DMS79 treated with DMSO at 0.1 percent for 48 hours (cell line): ENCODE data around the gene BRF1.

ENCODE experiments used
- DNase-seq: peaks from one replicate; lab custom pipeline; 2025; lab: John Stamatoyannopoulos, UW

Gene BRF1

DNA sequence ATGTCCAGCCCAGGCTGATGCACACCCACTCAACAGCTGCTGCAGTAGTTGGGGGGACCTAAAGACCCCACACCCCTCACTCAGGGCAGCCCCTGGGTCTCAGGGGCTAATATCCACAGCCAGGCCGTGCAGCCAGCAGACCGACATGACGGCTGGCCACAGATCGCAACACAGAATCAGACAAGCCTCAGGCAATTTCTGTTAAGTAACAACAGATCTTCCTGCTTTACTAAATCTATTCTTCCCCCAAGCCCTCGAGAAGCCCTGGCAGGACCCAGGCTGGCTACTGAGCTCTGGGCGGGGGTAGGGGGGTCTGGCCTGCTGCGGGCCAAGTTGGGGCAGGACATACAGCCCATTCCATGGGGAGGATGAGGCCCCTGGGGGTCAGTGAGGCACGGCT, 91.7 kb downstream of the BRF1 start:
- no peak for DNase-seq

DNA sequence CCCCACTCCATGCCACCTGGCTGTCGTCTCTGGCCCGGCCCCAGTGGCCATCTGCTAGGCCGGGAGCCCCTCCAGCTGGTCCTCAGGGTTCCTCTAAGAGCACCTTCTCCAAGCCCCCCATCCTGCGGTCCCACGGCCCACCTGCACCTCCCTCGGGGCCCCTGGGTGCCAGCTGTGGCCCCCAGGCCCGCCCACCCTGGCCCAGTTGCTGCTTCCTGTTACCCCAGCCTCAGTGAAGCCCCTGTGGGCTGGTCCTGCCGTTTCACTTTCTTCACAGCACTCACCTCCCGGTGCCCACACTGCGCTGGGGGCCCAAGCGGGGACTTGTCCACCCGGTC, 92.1 kb downstream of the BRF1 start:
- no peak for DNase-seq

DNA sequence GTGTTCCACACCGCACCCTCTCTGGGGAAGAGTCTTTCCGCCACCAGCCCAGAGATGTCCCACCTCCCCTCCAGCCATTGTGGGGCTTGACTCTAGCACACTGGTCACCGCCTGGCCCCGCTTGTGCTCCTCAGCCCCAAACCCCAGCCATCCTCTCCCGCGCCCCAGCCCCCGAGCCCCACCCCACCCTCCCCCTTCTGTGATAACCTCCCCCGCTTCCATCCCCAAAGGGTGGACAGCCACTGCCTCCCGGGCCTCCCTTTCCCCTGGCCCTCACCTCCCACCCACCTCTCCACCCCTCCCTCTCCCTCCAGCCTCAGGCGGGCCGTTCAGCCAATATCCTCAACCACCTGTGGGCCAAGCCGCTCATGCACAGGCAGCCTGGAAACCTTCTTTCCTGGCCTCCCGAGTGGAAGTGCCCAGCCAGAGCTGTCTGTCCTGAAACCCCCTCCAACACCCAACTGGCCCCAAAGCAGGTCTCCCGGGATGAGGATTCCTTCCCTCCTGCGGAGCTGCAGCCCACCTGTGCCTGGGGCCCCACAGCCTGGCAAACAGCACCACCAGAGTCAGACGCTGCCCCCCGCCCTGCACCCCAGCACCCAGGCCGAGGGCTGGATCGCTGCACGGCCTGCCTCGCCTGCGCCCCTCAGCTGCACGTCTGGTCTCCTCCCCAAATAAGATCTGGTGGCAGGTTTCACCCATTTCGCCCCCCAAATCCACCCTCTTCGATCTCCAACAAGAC, 92.6 kb downstream of the BRF1 start:
- no peak for DNase-seq

DNA sequence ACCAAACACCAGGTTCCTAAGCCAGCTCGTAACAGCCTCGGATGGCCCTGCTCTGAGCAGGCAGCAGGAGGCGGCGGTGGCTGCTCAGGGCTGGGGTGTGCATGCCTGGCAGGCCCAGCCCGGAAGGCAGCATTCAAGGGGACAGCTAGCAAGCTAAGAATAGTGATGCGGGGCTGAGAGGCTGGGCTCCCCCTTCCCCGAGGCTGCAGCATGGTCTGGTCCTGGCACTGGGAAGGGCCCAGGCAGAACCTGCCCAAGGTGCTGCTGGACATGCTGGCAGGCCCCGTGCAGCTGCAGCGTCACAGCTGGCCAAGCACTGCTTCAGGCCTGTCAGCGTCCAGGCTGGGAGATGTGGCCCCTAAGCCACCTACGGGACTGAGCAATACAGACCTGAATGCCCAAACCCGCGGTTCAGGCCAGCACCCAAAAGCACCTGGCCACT, 93.3 kb downstream of the BRF1 start:
- no peak for DNase-seq

DNA sequence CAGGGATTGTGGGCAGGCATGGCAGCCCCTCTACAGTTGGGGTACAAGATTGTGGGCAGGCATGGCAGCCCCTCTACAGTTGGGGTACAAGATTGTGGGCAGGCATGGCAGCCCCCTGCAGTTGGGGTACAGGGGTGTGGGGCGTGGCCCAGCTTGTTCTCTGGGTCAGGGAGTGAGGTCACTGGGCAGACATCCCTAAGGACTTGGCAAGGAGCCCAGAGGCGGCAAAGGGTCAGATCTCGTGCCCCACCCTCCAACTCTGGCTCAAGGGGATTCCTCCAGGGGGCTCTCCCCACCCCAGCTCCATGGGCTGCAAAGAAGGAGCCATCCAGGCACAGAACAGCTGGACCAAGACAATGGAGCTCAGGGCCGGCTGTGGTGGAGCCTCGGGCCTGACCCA, 93.9 kb downstream of the BRF1 start:
- no peak for DNase-seq

DNA sequence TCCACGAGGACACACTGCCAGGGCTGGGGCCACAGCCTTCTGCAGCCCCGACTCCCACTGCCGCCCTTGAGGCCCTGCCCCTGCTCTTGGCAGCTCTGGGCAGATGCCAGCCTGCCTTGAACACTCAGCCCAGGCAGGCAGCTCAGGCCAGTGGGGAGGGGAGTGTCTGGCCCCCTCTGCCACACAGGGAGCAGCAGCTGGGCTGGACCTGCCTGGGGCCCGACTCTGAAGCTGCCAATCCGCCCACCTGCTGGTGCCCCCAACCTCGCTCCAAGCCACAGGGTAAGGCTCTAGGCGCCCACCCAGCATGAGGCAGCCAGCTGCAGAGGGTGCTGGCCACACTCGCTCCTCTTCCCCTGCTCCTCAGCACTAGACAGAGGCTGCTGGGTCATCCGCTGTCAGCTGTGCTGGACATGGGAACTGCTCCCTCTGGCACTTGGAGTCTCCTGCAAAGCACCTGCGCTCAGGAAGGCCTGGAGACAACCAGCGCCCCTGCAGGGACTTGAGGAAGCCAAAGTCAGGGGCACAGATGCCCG, 95.1 kb downstream of the BRF1 start:
- peak; percentile 34 for DNase-seq

DNA sequence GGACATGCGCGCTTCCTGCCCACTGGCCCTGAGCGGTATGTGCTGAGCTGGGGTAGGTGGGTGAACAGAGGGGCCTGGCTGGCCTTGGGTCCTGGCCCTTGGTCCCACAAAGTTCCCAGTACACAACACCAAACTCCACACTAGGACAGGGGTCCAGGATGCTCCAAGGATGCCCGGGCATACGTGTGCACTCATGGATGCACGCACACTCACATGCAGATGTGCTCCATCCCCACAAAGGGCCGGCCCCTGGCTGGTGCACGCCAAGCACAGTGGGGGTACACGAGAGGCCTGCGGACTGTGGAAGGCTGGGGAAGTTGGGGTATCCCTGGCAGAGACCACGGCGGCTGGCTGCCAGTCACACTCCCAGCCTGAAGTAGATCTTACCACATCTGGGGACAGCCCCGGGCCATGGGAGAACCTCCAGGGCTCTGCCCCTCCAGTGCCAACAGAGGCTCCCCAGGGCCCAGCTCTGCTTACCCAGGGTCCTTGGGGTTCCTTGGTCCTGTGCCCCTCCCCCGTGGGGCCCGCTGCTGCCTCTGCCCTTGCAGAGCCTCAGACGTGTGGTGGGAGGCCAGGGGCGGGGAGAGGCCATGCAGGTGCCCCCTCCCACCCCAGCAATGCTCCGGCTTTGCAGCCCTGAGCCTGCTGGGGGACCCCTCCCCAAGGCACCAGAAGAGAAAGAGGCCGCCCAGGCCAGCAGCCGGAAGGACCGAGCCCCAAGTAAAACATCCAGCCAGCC, 95.7 kb downstream of the BRF1 start:
- no peak for DNase-seq

DNA sequence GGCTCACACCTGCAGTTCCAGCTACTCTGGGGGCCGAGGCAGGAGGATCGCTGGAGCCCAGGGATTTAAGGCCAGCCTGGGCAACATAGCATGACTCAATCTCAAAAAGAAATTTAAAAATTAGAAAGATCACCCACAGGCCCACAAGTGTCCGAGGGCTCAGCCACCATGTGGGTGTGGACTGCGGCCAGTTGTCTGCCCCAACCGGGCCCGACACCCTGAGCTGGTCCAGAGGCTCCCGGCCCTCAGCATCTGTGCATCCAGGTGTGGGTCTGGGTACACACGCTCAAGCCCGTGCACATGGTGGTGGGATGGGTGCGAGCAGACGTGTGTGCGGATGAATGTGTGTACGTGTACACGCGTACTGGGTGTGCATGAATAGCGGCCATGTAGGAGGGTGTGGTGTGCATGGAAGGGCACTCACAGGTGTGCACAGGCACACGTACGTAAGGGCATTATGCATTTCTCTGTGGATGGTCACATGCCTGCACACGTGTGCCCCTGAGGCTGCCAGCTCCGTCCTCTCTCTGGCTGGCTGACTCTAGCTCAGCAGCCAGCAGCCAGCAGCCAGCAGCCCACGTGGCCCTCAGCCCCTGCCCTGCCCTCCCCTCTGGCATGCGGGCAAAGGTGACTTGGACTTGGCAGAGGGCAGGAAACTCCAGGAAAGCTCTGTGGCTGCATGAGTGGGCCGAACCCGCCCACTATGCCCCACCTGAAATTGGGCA, 96.4 kb downstream of the BRF1 start:
- no peak for DNase-seq

DNA sequence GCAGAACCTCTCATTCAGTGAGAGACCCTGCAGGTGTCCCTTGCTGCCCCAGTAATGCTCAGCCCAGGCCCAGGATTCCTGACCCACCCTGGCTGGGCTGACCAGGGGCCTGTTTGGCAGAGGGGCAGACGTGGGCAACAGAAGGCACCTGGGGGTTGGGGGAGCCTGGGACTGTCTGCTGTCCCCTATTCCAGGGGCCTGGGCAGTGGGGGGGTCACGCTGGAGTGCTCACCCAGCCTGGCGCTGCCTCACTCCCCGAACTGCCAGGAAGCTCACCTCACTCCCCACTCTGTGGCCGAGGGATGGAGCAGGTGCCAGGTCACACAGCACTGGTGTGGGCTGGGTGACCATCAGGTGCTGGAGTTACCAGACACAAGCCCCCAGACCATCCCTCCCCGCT, 97.1 kb downstream of the BRF1 start:
- DNase-seq, result no peak

DNA sequence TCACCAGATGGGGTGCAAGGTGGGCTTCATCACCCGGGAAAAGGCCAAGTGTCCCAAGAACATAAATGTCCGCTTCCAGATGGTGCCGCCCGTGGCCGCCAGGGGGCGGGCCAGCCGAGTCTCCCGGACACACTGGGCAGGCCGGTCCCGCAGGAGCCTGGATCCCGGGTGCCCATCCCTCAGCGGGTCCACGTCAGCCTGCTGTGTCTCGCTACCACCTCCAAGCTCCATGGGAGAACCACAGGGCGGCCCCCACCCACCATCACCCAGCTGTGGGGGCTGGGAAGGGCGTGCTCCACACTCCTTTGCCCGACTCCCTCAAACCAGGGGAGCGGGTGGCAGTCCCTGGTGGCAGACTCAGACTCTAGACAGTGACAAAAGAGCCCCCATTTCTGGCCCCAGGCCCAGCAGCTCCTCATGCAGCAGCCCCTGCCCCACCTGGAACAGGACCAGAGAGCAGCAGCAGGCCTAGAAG, 97.7 kb downstream of the BRF1 start:
- DNase-seq, result no peak

DNA sequence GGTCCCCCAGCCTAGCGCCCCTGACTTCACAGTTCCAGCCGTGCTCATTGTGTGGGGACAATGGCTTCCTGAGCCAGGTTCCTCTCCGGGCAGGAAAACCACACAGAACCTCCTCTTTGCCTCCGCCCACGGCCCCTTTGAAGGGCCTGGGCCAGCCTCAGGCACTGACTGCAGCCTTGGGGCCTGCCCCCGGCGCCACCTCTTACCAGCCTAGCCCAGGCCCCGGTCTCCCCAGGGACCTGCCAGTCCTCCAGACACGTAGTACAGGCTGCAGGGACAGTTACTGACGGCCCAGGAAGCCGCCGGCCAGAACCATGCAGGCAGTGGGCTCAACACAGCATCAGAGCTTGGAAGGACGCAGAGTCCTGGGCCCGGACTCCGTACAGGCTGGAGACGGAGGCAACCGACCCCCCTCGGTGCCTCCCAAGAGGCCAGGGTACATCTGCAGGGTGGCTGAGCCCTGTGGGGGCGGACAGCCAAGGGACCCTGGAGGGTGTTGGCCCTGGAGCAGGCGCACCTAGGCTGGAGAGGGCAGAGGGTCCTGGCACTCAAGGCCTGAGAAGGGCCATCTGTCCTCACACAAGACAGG, 98.8 kb downstream of the BRF1 start:
- DNase-seq, result peak; percentile 30

DNA sequence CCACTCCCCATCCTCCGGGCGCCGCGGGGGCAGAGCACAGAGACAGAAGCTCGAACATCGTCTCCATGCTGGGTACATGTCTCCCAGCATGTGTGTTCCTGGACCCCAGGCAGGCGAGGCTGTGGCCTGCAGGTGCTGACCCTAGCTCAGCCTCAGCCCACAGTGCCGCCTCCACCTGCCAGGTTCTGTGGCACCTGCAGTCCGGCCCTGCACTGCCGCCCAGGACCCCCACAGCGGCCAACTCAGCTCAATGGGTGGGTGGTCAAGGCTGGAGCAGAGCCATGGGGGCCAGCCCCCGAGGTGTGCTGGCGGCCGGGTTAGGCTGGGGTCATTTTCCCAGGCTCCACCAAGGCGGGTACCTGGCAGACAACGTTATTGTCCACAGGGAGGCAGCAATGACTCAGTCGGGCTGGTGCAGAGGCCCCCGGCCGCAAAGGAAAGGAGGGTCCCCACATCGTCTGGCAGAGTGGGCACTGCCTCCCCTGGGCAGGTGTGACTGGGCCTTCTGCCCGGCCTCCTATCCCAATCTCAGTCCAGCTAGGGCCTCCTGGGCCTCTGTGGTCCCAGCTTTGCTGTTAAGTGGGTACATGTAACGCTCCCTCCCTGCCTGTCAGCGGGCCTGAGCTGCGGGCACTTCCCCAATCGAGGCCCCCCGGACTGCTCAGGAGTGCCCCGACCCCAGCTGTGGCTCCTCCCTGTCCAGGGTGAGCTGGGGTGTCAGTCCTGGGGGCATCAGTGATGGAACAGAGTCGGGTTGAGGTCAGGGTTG, 99.5 kb downstream of the BRF1 start:
- DNase-seq, result no peak

DNA sequence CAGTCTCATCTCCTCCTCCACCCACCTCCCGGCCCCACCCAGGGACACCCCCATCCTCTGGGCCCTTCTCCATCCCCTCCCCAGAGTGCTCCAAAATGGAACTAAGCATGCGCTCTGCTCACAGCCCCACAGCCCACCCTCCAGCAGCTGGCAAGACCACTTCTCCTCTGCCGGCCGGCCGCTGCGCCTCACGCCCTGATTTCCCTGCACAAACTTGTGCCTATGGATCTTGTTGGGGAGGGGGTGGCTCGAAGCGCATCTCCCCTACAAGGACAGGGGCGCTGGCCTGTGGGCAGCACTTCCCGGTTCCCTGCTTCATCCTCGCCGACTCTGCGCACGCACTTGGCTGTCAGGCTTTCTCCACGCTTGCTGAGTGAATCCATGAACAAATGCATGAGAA, 100.2 kb downstream of the BRF1 start:
- no peak for DNase-seq

DNA sequence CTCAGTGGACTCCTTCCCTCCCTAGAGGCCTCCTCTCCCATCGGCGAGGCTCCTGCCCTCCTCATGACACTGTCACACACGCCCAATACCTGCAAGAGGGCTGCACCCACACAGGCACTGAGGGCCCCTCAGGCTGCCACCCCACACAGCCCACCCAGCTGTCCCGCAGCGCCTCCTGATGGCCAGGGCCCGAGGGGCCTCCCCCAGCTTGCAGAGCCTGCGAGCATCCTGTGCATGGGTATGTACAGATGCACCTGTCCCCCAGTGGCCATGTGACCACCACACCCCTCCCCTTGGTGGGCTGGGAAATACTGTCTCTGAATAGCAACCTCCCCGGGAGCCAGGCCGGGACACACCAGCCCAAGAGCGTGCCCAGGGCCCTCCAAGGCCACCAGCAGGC, 100.7 kb downstream of the BRF1 start:
- no peak for DNase-seq

DNA sequence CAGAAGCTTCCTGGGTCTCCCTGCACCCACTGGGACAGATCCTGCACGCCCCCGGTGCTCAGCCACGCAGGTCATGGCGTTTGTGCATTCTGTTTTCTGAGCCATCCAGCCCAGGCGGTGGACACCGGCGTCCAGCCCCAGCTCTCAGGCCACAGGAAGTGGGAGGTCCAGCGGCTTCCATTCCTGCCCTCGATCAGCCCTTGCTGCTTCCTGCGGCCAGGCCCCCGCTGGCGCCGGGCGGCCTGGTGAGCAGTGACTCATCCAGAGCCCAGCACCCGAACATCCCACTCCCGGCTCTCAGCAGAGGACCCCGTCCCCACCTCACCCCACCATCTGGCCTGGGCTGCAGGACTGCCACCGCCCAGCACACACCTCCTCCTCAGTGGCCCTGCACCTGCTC, 101.7 kb downstream of the BRF1 start:
- DNase-seq, result no peak

DNA sequence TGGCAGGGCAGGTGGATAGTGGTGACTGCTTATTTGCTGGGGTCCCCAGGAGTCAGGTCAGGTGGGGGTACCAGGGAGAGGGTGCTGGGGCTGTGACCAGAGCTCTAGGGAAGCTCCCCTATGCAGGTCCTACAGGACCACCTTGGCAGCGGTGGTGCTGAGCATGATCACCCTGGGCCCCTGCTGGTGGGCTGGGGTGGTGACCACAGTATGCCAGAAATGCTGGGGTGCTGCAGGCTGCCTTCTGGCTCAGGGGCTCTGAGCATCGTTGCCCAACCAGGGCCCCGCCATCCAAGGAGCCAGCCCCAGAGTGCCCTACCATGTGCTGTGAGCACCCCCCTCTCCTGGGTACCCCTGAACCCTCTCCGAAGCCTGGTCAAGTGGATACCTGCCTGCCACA, 102.2 kb downstream of the BRF1 start:
- DNase-seq, result no peak

DNA sequence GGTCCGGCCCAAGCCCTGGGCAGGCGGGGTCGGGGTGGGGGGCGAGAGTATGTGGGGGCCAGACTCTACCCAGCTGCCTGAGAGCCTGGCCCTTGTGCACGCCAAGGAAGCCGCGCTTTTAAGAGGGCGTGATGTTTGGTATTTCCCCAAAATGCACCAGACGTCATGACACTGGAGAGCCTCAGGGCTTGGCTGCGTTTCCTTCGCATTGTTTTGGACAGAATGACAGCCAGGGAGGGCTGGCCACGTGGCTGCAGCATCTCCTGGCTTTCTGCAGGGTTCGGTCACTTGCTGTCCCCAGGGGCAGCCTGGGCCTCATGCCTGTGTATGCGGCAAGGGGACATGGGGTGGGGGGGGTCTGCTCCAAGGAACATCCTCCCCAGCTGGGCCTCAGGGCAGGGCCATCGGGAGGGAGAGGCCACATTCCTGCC, 103.6 kb downstream of the BRF1 start:
- DNase-seq, result no peak

DNA sequence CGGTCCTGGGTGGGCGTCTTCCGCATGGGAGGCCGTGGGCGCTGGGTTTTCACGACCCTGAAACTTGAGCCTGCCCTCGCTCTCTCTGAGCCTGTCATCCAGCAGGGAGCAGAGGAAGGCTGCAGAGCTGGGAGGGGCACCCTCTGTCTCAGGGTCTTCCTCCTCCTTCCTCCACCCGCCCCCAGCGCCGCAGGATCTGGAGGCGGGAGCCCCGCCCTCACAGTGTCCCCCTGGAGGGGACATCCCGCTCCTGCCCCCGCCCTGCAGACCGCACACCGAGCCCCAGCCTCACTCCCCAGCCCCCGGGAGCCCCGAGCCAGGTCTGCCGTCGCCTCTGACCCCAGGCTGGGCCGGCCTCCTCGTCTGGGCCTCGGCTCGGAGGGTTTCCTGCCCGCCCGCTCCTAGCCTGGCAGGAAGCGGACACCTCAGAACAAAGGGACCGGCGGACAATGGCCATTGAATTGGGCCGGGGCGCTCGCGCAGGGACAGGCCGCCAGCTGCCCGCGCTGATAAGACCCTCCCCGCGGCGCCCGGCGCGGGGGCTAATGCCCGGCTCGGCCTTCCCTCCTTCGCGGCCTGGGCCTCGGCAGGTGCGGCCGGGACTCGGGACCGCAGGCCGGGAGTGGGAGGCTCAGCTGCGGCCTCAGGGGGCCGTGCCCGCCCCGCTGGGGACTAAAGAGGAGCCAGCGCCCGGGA, 104.4 kb downstream of the BRF1 start:
- DNase-seq, result no peak

DNA sequence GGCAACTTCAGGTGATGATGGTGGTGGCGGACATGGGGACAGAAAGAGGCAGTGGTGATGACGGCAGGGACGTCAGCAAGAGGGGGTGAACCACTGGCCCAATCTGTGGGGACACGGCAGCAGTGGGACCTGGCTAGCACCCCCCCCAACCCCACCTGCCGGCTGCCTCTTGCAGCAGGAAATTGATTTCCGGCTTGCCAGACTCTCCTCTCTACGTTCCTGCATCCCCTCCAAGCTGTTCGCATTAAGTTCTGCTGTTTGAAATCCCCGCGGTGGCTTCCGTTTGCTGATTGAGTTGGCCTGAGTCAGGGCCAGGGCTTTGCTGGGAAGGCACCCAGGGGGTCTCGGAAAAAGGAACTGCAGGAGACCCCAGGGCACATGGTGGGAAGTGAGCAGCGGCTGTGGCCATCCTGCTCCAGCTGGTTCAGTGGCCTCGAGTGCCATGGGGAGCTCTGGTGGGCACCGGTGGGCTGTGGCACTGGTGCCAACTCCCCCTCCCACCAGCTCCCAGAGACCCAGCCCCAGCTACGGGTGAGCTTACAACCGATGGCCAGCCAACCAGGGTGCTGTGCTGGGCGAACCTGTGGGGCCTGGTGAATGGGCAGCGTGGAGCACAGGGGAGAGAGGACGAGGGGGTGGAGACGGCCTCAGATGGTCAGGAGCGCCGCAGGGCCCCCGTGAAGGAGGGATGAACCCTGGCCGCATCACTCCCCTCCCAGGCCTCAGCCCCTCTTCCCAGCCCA, 105.1 kb downstream of the BRF1 start:
- no peak for DNase-seq

DNA sequence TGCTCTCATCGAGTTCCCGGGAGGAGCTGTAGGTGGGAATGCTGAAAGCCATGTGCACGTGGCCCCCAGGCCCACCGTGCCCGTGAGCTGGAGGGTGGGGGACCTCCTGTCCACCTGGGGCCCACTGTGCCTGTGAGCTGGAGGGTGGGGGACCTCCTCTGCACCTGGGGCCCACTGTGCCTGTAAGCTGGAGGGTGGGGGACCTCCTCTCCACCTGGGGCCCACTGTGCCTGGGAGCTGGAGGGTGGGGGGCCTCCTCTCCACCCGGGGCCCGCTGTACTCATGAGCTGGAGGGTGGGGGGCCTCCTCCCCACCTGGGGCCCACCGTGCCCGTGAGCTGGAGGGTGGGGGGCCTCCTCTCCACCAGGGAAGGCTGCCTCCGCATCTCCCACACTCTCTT, 105.8 kb downstream of the BRF1 start:
- no peak for DNase-seq
